ENCODE results near the gene GAS1. TPM values are rescaled to one million over a fixed set of nuclear protein-coding genes. Genes with fewer than 3 reads are reported as not detected.

GAS1 gene, protein sequence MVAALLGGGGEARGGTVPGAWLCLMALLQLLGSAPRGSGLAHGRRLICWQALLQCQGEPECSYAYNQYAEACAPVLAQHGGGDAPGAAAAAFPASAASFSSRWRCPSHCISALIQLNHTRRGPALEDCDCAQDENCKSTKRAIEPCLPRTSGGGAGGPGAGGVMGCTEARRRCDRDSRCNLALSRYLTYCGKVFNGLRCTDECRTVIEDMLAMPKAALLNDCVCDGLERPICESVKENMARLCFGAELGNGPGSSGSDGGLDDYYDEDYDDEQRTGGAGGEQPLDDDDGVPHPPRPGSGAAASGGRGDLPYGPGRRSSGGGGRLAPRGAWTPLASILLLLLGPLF
- total RNA-seq (2014; rRNA removed; shearing (Covaris generic)): 319 and 336 TPM in 2 replicates

- Histone ChIP-seq H3K9me3 (replicated peaks) (no peaks in the 10 kb centered on the region; the same call in 1 of the 2 replicates), H3K27ac (peak within 1 kb of the TSS; percentile 100), H3K4me3 (peak within 1 kb of the TSS; percentile 82), H3K36me3 (peaks cover 26% of the 10 kb centered on the region), H3K4me1 (peaks cover 14% of the 10 kb centered on the region), H3K27me3 (no peaks in the 10 kb centered on the region)
- peak; percentile 99 for DNase-seq
Measured at GRCh38 chr9:86947146-86948073, at the start of gene GAS1. Gene GAS1 (minus strand): TSS chr9:86947506. CDS start chr9:86946779, 727 bp downstream.

- Histone ChIP-seq H3K4me1 (peaks cover 5% of the 10 kb centered on the region; the same call in 1 of the 2 replicates), H3K36me3 (no peaks in the 10 kb centered on the region), H3K9me3 (replicated peaks) (no peaks in the 10 kb centered on the region), H3K27me3 (no peaks in the 10 kb centered on the region), H3K4me3 (no peak overlapping the region), H3K27ac (no peak overlapping the region)
- DNase-seq: peak in 1 of 2 experiments; percentile 11
Measured at GRCh38 chr9:86994231-86994630, 46.9 kb upstream of the GAS1 start.

- DNase-seq: no peak
- Histone ChIP-seq H3K4me3 (no peak overlapping the region), H3K36me3 (no peaks in the 10 kb centered on the region), H3K27ac (no peak overlapping the region), H3K4me1 (peaks cover 5% of the 10 kb centered on the region; the same call in 1 of the 2 replicates), H3K9me3 (replicated peaks) (no peaks in the 10 kb centered on the region), H3K27me3 (no peaks in the 10 kb centered on the region)
Measured at GRCh38 chr9:86993830-86994229, 46.5 kb upstream of the GAS1 start.

DNA sequence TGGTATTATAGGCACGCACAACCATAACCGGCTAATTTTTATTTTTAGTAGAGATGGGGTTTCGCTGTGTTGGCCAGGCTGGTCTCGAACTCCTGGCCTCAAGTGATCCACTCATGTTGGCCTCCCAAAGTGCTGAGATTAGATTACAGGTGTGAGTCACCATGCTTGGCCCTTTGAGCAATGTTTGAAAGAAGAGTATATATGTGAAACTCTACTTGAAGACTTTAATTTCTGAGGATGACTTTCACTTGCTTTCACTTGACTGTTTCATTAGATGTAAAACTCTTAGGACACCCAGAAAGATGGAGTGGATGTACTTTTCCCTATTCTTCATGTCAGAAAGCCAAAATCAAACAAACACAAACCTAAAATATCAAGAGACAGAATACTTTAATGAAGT is 43.8 kb upstream of the GAS1 start:
- no peaks in the 10 kb centered on the region for H3K9me3 ChIP-seq (replicated peaks)
- H3K27me3 ChIP-seq: no peaks in the 10 kb centered on the region
- H3K27ac ChIP-seq: no peak overlapping the region
- no peak overlapping the region for H3K4me3 ChIP-seq
- no peak for DNase-seq
- H3K4me1 ChIP-seq: peaks cover 5% of the 10 kb centered on the region; the same call in 1 of the 2 replicates
- H3K36me3 ChIP-seq: no peaks in the 10 kb centered on the region

DNA sequence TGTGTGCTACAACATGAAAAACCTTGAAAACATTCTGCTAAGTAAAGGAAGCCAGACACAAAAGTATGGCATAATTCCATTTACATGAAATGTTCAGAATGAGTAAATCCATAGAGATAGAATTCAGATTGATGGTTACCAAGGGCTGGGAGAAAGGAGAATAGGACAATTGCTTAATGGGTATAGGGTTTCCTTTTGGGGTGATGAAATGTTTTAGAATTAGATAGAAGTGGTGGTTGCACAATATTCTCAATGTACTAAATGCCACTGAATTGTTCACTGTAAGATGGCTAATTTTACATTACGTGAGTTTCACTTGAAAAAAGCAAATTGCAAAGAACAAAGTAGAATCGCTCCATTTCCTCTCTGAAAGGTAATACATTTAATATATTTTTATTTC is 43.0 kb upstream of the GAS1 start:
- Histone ChIP-seq H3K4me1 (peaks cover 5% of the 10 kb centered on the region; the same call in 1 of the 2 replicates), H3K27ac (no peak overlapping the region), H3K4me3 (no peak overlapping the region), H3K36me3 (no peaks in the 10 kb centered on the region), H3K9me3 (replicated peaks) (no peaks in the 10 kb centered on the region), H3K27me3 (no peaks in the 10 kb centered on the region)
- DNase-seq: no peak

- peaks cover 11% of the 10 kb centered on the region for H3K4me1 ChIP-seq
- DNase-seq: no peak
- no peaks in the 10 kb centered on the region for H3K27me3 ChIP-seq
- no peak overlapping the region for H3K4me3 ChIP-seq
- no peaks in the 10 kb centered on the region for H3K9me3 ChIP-seq (replicated peaks)
- no peaks in the 10 kb centered on the region for H3K36me3 ChIP-seq
- no peak overlapping the region for H3K27ac ChIP-seq
Measured at GRCh38 chr9:86987900-86988299, 40.6 kb upstream of the GAS1 start.

GRCh38 chr9:86985132-86985647 is 37.9 kb upstream of the GAS1 start:
- DNase-seq: no peak
- H3K36me3 ChIP-seq: no peaks in the 10 kb centered on the region
- no peak overlapping the region for H3K4me3 ChIP-seq
- no peaks in the 10 kb centered on the region for H3K27me3 ChIP-seq
- peaks cover 11% of the 10 kb centered on the region for H3K4me1 ChIP-seq
- no peaks in the 10 kb centered on the region for H3K9me3 ChIP-seq (replicated peaks)
- no peak overlapping the region for H3K27ac ChIP-seq

DNA sequence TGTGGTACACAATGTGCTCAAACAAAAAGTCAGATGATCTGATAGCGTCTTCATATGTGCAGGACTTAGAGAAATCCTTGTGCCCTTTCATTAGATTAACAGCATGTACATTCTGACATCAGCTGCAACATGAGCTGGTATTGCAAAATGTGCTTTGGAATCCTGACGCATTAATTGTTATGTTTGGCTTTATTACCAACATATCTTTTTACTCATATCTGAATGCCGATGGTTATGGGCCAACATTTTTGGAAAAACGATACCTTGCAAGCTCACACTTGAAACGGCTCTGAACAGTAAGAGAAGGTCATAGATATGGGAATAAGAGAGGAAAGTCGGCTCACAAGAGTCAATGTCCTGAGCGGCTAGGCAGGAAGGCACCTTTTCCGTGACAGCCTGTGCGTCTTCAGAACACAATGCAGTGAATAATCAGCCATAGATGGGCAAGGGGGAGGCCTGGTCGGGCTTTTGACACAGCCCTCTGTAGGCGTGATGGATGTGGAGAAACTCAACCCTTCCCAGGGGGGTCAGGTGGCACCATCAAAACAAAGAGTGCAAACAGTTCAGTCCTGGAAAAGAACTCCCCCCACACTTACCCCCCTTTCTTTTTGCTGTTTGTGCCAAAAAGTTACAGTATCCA is 36.4 kb upstream of the GAS1 start:
- H3K36me3 ChIP-seq: no peaks in the 10 kb centered on the region
- peaks cover 25% of the 10 kb centered on the region for H3K4me1 ChIP-seq
- no peaks in the 10 kb centered on the region; the same call in 1 of the 2 replicates for H3K9me3 ChIP-seq (replicated peaks)
- peak; percentile 41 to 69 for DNase-seq
- no peaks in the 10 kb centered on the region for H3K27me3 ChIP-seq
- no peak overlapping the region for H3K27ac ChIP-seq
- H3K4me3 ChIP-seq: 0 out of 2 replicates have a peak overlapping the region, but pooled peaks have one; percentile 1

DNA sequence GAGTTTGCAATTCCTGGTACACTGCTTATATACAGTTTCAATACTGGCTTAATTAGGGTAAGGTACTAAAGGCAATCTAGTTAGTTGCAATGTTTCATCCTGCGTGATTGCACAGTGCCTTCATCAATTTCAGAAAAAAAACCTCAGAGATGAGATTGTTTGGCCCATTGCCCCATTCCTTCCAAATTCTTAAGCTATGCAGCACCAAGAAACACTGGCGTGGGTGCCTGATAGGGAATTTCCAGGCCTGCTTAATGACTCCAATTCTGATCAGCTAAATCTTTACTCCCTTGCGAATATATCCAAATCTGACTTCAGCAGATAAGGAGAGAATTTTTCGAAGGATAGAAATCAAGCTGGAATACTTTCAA is 35.9 kb upstream of the GAS1 start:
- no peak for DNase-seq
- Histone ChIP-seq H3K36me3 (no peaks in the 10 kb centered on the region), H3K9me3 (replicated peaks) (no peaks in the 10 kb centered on the region; the same call in 1 of the 2 replicates), H3K4me1 (peaks cover 30% of the 10 kb centered on the region), H3K27me3 (no peaks in the 10 kb centered on the region), H3K27ac (no peak overlapping the region), H3K4me3 (no peak overlapping the region)

DNA sequence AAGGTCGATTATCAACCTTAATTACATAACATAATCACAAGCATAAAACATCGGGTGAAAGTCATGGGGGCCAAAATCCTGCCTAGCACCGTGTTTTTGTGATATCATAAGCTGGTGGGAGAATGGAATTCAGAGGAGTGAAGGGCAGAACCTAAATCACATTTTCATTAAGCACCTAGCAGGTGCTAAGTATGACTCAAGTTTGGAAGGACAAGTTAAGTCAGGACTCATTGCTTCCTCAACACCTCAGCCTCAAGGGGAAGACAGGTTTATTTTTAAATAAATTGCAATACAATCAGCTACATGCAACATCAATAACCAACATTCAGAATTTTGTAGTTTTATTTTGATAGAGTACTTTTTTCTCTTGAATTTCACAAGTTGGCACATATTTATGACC is 33.5 kb upstream of the GAS1 start:
- Histone ChIP-seq H3K27ac (no peak overlapping the region), H3K27me3 (no peaks in the 10 kb centered on the region), H3K36me3 (no peaks in the 10 kb centered on the region), H3K9me3 (replicated peaks) (no peaks in the 10 kb centered on the region; the same call in 1 of the 2 replicates), H3K4me1 (peaks cover 55% of the 10 kb centered on the region), H3K4me3 (no peak overlapping the region)
- no peak for DNase-seq

GRCh38 chr9:86979657-86980056 is 32.4 kb upstream of the GAS1 start:
- Histone ChIP-seq H3K36me3 (no peaks in the 10 kb centered on the region), H3K27ac (peak overlapping the region; percentile 62; the same call in 1 of the 2 replicates), H3K4me3 (no peak overlapping the region), H3K27me3 (no peaks in the 10 kb centered on the region), H3K9me3 (replicated peaks) (no peaks in the 10 kb centered on the region; the same call in 1 of the 2 replicates), H3K4me1 (peaks cover 66% of the 10 kb centered on the region)
- no peak for DNase-seq

DNA sequence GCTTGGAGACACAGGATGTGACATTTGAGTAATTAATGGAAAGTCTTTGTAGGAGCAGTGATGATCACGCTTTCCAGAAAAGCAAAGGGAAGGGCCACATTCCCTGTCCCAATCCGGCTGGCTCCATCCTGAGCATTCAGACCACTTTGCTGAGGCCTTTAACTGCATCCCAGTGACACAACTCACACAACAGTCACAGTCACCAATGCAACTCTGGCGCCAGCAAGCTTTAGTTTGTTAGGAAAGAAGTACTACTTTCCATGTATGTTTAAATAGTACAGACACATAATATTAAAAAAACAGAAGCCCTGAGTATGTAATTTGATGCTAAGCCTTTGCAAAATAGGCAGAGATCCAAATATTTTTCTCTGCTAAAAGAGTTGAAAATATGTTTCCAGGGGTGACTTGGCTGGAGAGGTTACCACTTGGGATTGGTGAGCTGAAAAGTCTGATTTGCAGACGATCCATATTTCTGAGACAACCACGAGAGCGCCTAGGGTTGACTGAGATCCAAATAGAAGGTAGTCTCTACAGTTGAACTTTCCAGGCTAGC is 31.7 kb upstream of the GAS1 start:
- Histone ChIP-seq H3K9me3 (replicated peaks) (no peaks in the 10 kb centered on the region; the same call in 1 of the 2 replicates), H3K27me3 (no peaks in the 10 kb centered on the region), H3K27ac (peak overlapping the region; percentile 62), H3K36me3 (no peaks in the 10 kb centered on the region), H3K4me1 (peaks cover 64% of the 10 kb centered on the region), H3K4me3 (no peak overlapping the region)
- peak; percentile 65 to 79 for DNase-seq

GRCh38 chr9:86978413-86978812 is 31.1 kb upstream of the GAS1 start:
- no peaks in the 10 kb centered on the region; the same call in 1 of the 2 replicates for H3K9me3 ChIP-seq (replicated peaks)
- H3K36me3 ChIP-seq: no peaks in the 10 kb centered on the region
- no peak overlapping the region for H3K4me3 ChIP-seq
- H3K4me1 ChIP-seq: peaks cover 58% of the 10 kb centered on the region
- peak; percentile 65 to 93 for DNase-seq
- H3K27me3 ChIP-seq: no peaks in the 10 kb centered on the region
- peak overlapping the region; percentile 62 for H3K27ac ChIP-seq

DNA sequence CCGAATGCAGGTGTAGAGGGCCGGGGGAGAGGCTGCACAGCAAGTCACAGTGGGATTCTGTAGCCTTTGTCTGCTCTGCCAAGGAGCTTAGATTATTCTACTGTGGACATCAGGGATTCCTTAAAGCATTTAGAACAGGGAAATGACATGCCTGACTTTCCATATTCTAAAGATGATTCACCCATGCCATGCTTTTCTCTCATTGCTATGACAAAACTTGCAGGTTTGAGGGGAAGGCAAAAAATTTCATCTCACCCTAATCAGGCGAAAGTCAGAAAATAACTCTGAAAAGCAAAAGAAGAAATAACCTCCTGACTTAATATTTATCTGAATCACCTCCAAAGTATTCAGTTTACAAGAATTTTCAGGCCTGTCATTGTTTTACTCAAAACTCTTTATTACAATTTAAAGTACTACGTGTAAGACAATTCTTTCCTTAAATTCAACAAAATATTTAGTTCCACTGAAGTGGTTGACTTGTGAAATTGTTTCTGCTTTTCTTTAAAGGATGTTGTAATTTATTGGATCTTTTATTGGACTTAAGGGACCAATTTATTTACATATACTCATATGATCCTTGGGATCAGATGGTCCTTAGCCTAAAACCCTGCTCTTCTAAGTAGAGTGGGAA is 30.0 kb upstream of the GAS1 start:
- peaks cover 55% of the 10 kb centered on the region for H3K4me1 ChIP-seq
- peak overlapping the region; percentile 62 for H3K27ac ChIP-seq
- DNase-seq: no peak
- no peak overlapping the region for H3K4me3 ChIP-seq
- no peaks in the 10 kb centered on the region for H3K27me3 ChIP-seq
- H3K36me3 ChIP-seq: no peaks in the 10 kb centered on the region
- no peaks in the 10 kb centered on the region; the same call in 1 of the 2 replicates for H3K9me3 ChIP-seq (replicated peaks)

Data from SJCRH30 (cell line).